ENCODE measurements around the gene LRMDA. TPM values are rescaled to one million over a fixed set of nuclear protein-coding genes. Genes with fewer than 3 reads are reported as not detected.
"Not testable (repeated sequence)": the region's sequence is repeated elsewhere in the genome, so short reads cannot be mapped to it uniquely, and the experiment has no call there.

LRMDA gene
- total and polyA plus RNA-seq, 4 experiments from 2014 or later, result not detected

DNA sequence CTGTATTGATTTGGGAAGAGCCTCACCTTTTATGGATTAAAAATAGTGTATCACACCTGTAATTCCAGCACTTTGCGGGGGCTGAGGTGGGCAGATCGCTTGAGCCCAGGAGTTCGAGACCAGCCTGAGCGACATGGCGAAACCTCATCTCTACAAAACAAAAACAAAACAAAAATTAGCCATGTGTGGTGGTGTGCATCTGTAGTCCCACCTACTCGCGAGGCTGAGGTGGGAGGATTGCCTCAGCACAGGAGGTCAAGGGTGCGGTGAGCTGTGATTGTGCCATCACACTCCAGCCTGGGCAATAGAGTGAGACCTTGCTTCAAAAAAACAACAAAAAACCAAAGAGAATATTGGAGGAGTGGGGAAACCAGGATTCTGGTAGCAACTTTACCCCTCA, 79.6 kb downstream of the LRMDA start:
- POLR2A ChIA-PET (ENCODE audit: partially characterized antibody), result no interaction called here

DNA sequence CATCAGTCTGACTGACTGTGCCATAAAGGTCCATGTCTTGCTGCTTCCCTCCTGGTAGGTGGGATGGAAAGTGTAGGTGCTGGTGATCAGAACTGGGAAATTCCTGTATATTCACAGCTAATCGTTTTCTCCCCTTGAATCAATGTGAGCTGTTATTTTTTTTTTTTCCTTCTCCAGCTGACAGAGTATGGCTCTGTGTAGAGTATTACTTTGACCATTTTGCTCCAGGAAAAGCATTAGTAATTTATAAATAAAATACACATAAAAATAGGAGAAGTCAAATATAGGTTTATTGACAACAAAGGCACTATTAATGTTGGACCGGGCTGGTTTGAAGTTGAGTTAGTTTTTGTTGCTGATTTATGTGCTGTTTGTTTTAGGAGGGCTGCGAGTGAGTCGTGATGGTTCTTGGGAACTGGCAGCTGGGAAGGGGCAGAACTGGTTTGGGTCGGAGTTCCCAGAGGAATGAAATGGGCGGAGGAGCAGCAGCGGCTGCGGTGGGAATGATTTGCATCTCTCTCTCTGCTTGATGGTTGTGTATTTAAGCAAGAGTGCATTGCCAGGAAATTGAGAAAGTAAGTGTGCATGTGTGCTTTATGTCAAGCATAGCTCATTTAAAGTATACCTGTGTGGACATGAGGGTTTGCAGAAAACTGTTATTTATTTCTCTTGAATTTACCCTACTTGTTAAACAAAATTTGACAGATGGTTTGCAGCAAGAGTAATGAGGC, 80.9 kb downstream of the LRMDA start:
- Mint-ChIP-seq H3K4me3 (no peak overlapping the region), H3K36me3 (peaks cover 0 to 3% of the 10 kb centered on the region in 2 donors), H3K9me3 (peaks cover 2 to 21% (median 11%) of the 10 kb centered on the region in 8 donors), H3K4me1 (peaks cover 0 to 11% (median 4%) of the 10 kb centered on the region in 4 donors), H3K27ac (no peak overlapping the region), H3K27me3 (peaks cover 4 to 9% of the 10 kb centered on the region in 2 donors)
- H3K4me3 ChIP-seq (ENCODE audit: low read length in 2 of 2), result no peak overlapping the region
- no peaks in the 10 kb centered on the region for H3K4me1 ChIP-seq (ENCODE audit: insufficient read depth, low read length)
- intact Hi-C loops (cut with micrococcal nuclease), result no loop called here
- POLR2A ChIA-PET (ENCODE audit: partially characterized antibody), result no interaction called here
- H3K9me3 ChIP-seq (ENCODE audit: control insufficient read depth in 1 of 2, low read length in 2 of 2), result no peaks in the 10 kb centered on the region
- no peaks in the 10 kb centered on the region for H3K27me3 ChIP-seq (ENCODE audit: insufficient read depth, low read length)
- no peak for DNase-seq
- no peaks in the 10 kb centered on the region for H3K36me3 ChIP-seq (ENCODE audit: insufficient read depth, low read length)
- H3K27ac ChIP-seq (ENCODE audit: low read depth, low read length), result no peak overlapping the region
- CTCF ChIA-PET (ENCODE audit: partially characterized antibody), result no interaction called here

More for the DNA sequence above, 79.6 kb downstream of the LRMDA start:
- Histone ChIP-seq H3K9me3 (ENCODE audit: control insufficient read depth in 1 of 2, low read length in 2 of 2) (no peaks in the 10 kb centered on the region), H3K4me3 (ENCODE audit: low read length in 2 of 2) (no peak overlapping the region), H3K27ac (ENCODE audit: low read depth, low read length) (no peak overlapping the region), H3K27me3 (ENCODE audit: insufficient read depth, low read length) (no peaks in the 10 kb centered on the region), H3K4me1 (ENCODE audit: insufficient read depth, low read length) (no peaks in the 10 kb centered on the region), H3K36me3 (ENCODE audit: insufficient read depth, low read length) (no peaks in the 10 kb centered on the region)
- Mint-ChIP-seq H3K27me3 (peaks cover 4 to 9% of the 10 kb centered on the region in 2 donors), H3K36me3 (peaks cover 0 to 3% of the 10 kb centered on the region in 2 donors), H3K9me3 (peaks cover 2 to 15% (median 8%) of the 10 kb centered on the region in 8 donors), H3K4me1 (peaks cover 0 to 4% (median 2%) of the 10 kb centered on the region in 4 donors), H3K4me3 (no peak overlapping the region), H3K27ac (no peak overlapping the region)
- intact Hi-C loops (cut with micrococcal nuclease), result no loop called here
- DNase-seq, result no peak
- CTCF ChIA-PET (ENCODE audit: partially characterized antibody), result no interaction called here

- H3K27ac ChIP-seq (ENCODE audit: low read depth, low read length), result no peak overlapping the region
- H3K4me3 Mint-ChIP-seq, result no peak overlapping the region
- ChIA-PET POLR2A (ENCODE audit: partially characterized antibody) (interaction anchor here (0.7 kb wide), 1 partner anchor 250 kb away, joined by 5 read pairs; no protein-coding TSS in a partner anchor), CTCF (ENCODE audit: partially characterized antibody) (no interaction called here)
- intact Hi-C loops (cut with micrococcal nuclease), result no loop called here
- peaks cover 6 to 9% of the 10 kb centered on the region in 2 donors for H3K27me3 Mint-ChIP-seq
- H3K9me3 ChIP-seq (ENCODE audit: control insufficient read depth in 1 of 2, low read length in 2 of 2), result no peaks in the 10 kb centered on the region
- peaks cover 0 to 11% (median 4%) of the 10 kb centered on the region in 4 donors for H3K4me1 Mint-ChIP-seq
- H3K27me3 ChIP-seq (ENCODE audit: insufficient read depth, low read length), result no peaks in the 10 kb centered on the region
- H3K36me3 ChIP-seq (ENCODE audit: insufficient read depth, low read length), result no peaks in the 10 kb centered on the region
- no peaks in the 10 kb centered on the region for H3K4me1 ChIP-seq (ENCODE audit: insufficient read depth, low read length)
- DNase-seq, result no peak
- peaks cover 2 to 26% (median 13%) of the 10 kb centered on the region in 8 donors for H3K9me3 Mint-ChIP-seq
- H3K27ac Mint-ChIP-seq, result no peak overlapping the region
- peaks cover 0 to 3% of the 10 kb centered on the region in 2 donors for H3K36me3 Mint-ChIP-seq
- H3K4me3 ChIP-seq (ENCODE audit: low read length in 2 of 2), result no peak overlapping the region
Observed at GRCh38 chr10:75513292-75513885, 82.0 kb downstream of the LRMDA start.

DNA sequence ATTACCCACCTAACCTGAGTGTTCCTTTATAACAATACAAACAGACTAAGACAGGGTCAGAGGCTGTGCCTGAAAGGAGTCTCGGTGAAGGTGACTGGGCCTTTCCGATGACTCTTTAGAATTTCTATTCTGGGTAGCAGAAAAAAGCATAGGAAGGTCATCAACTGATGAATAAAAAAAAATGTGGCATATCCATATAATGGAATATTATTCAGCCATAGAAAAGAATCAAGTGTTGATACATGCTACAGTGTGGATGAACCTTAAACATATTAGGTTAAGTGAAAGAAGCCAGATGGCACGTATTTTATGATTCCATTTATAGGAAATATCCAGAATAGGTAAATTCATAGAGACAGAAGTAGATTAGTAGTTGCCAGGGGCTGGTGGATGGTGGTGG, 83.4 kb downstream of the LRMDA start:
- H3K4me1 Mint-ChIP-seq, result peaks cover 0 to 8% (median 2%) of the 10 kb centered on the region in 4 donors
- Histone ChIP-seq H3K9me3 (ENCODE audit: control insufficient read depth in 1 of 2, low read length in 2 of 2) (no peaks in the 10 kb centered on the region), H3K4me1 (ENCODE audit: insufficient read depth, low read length) (no peaks in the 10 kb centered on the region), H3K36me3 (ENCODE audit: insufficient read depth, low read length) (no peaks in the 10 kb centered on the region), H3K4me3 (ENCODE audit: low read length in 2 of 2) (no peak overlapping the region), H3K27ac (ENCODE audit: low read depth, low read length) (no peak overlapping the region), H3K27me3 (ENCODE audit: insufficient read depth, low read length) (no peaks in the 10 kb centered on the region)
- peaks cover 9 to 13% of the 10 kb centered on the region in 2 donors for H3K27me3 Mint-ChIP-seq
- peaks cover 0 to 3% of the 10 kb centered on the region in 2 donors for H3K36me3 Mint-ChIP-seq
- H3K27ac Mint-ChIP-seq, result no peak overlapping the region
- no peak for DNase-seq
- intact Hi-C loops (cut with micrococcal nuclease), result no loop called here
- no peak overlapping the region for H3K4me3 Mint-ChIP-seq
- CTCF ChIA-PET (ENCODE audit: partially characterized antibody), result no interaction called here
- POLR2A ChIA-PET (ENCODE audit: partially characterized antibody), result no interaction called here
- H3K9me3 Mint-ChIP-seq, result peaks cover 2 to 38% (median 15%) of the 10 kb centered on the region in 8 donors

DNA sequence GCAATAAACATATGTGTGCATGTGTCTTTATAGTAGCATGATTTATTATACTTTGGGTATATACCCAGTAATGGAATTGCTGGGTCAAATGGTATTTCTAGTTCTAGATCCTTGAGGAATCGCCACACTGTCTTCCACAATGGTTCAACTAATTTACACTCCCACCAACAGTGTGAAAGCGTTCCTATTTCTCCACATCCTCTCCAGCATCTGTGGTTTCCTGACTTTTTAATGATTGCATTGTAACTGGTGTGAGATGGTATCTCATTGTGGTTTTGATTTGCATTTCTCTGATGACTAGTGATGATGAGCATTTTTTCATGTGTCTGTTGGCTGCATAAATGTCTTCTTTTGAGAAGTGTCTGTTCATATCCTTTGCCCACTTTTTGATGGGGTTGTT, 84.7 kb downstream of the LRMDA start:
- CTCF ChIA-PET (ENCODE audit: partially characterized antibody); H3K4me3 ChIP-seq (ENCODE audit: low read length in 2 of 2); intact Hi-C loops (cut with micrococcal nuclease); H3K4me1 ChIP-seq (ENCODE audit: insufficient read depth, low read length); H3K9me3 ChIP-seq (ENCODE audit: control insufficient read depth in 1 of 2, low read length in 2 of 2); H3K4me3 Mint-ChIP-seq; H3K36me3 Mint-ChIP-seq; H3K27me3 ChIP-seq (ENCODE audit: insufficient read depth, low read length); H3K27ac Mint-ChIP-seq; POLR2A ChIA-PET (ENCODE audit: partially characterized antibody); DNase-seq; H3K4me1 Mint-ChIP-seq; H3K27ac ChIP-seq (ENCODE audit: low read depth, low read length); H3K36me3 ChIP-seq (ENCODE audit: insufficient read depth, low read length): not testable (repeated sequence)
- peaks cover 9 to 18% of the 10 kb centered on the region in 2 donors for H3K27me3 Mint-ChIP-seq
- H3K9me3 Mint-ChIP-seq, result peaks cover 2 to 40% (median 18%) of the 10 kb centered on the region in 8 donors

DNA sequence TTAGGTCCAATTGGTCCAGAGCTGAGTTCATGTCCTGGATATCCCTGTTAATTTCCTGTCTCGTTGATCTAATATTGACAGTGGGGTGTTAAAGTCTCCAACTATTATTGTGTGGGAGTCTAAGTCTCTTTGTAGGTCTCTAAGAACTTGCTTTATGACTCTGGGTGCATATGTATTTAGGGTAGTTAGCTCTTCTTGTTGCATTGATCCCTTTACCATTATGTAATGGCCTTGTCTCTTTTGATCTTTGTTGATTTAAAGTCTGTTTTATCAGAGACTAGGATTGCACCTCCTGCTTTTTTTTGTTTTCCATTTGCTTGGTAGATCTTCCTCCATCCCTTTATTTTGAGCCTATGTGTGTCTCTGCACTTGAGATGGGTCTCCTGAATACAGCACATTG, 87.8 kb downstream of the LRMDA start:
- H3K4me3 Mint-ChIP-seq; H3K9me3 ChIP-seq (ENCODE audit: control insufficient read depth in 1 of 2, low read length in 2 of 2); H3K27ac ChIP-seq (ENCODE audit: low read depth, low read length); H3K4me1 Mint-ChIP-seq; intact Hi-C loops (cut with micrococcal nuclease); H3K27me3 ChIP-seq (ENCODE audit: insufficient read depth, low read length); H3K36me3 ChIP-seq (ENCODE audit: insufficient read depth, low read length); H3K4me1 ChIP-seq (ENCODE audit: insufficient read depth, low read length); H3K27ac Mint-ChIP-seq; DNase-seq; CTCF ChIA-PET (ENCODE audit: partially characterized antibody); H3K36me3 Mint-ChIP-seq; H3K4me3 ChIP-seq (ENCODE audit: low read length in 2 of 2); POLR2A ChIA-PET (ENCODE audit: partially characterized antibody): not testable (repeated sequence)
- H3K27me3 Mint-ChIP-seq, result peaks cover 0 to 23% of the 10 kb centered on the region in 2 donors
- peaks cover 2 to 39% (median 19%) of the 10 kb centered on the region in 8 donors for H3K9me3 Mint-ChIP-seq

- H3K27me3 ChIP-seq (ENCODE audit: insufficient read depth, low read length); H3K27ac ChIP-seq (ENCODE audit: low read depth, low read length); H3K4me1 Mint-ChIP-seq; intact Hi-C loops (cut with micrococcal nuclease); H3K4me3 Mint-ChIP-seq; CTCF ChIA-PET (ENCODE audit: partially characterized antibody); H3K36me3 ChIP-seq (ENCODE audit: insufficient read depth, low read length); H3K9me3 ChIP-seq (ENCODE audit: control insufficient read depth in 1 of 2, low read length in 2 of 2); H3K4me1 ChIP-seq (ENCODE audit: insufficient read depth, low read length); POLR2A ChIA-PET (ENCODE audit: partially characterized antibody); H3K27ac Mint-ChIP-seq; H3K4me3 ChIP-seq (ENCODE audit: low read length in 2 of 2); H3K36me3 Mint-ChIP-seq; DNase-seq: not testable (repeated sequence)
- Mint-ChIP-seq H3K27me3 (peaks cover 0 to 25% of the 10 kb centered on the region in 2 donors), H3K9me3 (peaks cover 0 to 23% (median 13%) of the 10 kb centered on the region in 8 donors)
Observed at GRCh38 chr10:75521194-75521829, 89.9 kb downstream of the LRMDA start.
